Fibroblast of lung (primary cell): ENCODE data around the gene PRKACB.

Experiments used
- EZH2 ChIP-seq: IDR thresholded peaks from 2 replicates; pipeline ENCODE4 v1.5.1; 2012; ENCODE audit warnings: low read length, control low read depth, mild to moderate bottlenecking; ENCODE audit errors: missing control alignments
- TF ChIP-seq, protein P1 (sequence below), 2 donors: IDR thresholded peaks in 1 of 2; conservative IDR thresholded peaks in 1 of 2; 1 replicate in 1 of 2; 2 replicates in 1 of 2; pipeline ENCODE4 v1.5.1; 2011 to 2012; ENCODE audit warnings: low read length in 2 of 2, control low read depth in 1 of 2, inconsistent platforms in 1 of 2, low read depth in 1 of 2, mild to moderate bottlenecking in 1 of 2

DNA sequence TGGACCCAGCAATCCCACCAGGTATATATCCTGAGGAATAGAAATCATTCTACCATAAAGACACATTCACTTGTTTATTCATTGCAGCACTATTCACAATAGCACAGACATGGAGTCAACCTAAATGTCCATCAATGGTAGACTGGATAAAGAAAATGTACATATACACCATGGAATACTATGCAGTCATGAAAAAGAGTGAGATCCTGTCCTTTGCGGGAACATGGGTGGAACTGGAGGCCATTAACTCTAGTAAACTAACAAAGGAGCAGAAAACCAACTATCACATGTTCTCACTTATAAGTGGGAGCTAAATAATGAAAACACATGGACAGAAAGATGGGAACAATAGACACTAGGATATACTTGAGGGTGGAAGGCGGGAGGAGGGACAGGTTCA lies 36.1 kb upstream of the PRKACB start:
- TF ChIP-seq, protein P1, sequence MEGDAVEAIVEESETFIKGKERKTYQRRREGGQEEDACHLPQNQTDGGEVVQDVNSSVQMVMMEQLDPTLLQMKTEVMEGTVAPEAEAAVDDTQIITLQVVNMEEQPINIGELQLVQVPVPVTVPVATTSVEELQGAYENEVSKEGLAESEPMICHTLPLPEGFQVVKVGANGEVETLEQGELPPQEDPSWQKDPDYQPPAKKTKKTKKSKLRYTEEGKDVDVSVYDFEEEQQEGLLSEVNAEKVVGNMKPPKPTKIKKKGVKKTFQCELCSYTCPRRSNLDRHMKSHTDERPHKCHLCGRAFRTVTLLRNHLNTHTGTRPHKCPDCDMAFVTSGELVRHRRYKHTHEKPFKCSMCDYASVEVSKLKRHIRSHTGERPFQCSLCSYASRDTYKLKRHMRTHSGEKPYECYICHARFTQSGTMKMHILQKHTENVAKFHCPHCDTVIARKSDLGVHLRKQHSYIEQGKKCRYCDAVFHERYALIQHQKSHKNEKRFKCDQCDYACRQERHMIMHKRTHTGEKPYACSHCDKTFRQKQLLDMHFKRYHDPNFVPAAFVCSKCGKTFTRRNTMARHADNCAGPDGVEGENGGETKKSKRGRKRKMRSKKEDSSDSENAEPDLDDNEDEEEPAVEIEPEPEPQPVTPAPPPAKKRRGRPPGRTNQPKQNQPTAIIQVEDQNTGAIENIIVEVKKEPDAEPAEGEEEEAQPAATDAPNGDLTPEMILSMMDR (conservative IDR thresholded peaks at IDR 0.05 in 1 of 2, IDR thresholded peaks at IDR 0.05 in 1 of 2; ENCODE audit: low read depth in 1 of 2, low read length in 2 of 2) = no peak
- TF ChIP-seq EZH2 = no peak
